Endothelial cell (in vitro differentiated cells): ENCODE results near the gene ITPK1. TPM values are rescaled to one million over a fixed set of nuclear protein-coding genes. Genes with fewer than 3 reads are reported as not detected.
A peak's percentile ranks its signal among the peaks of the same experiment; 100 is the strongest.

ENCODE experiments used
- DNase-seq: peaks from one replicate; pipeline ENCODE4 v3.0.0; 2021; ENCODE audit warnings: low spot score
- H3K27ac Mint-ChIP-seq: one replicate; pipeline ENCODE4 v1.8.0; 2021; ENCODE audit warnings: mixed read lengths, inconsistent platforms; ENCODE audit not compliant: unreplicated experiment
- H3K27me3 Mint-ChIP-seq: one replicate; pipeline ENCODE4 v1.8.0; 2021; ENCODE audit warnings: mild to moderate bottlenecking, moderate library complexity, mixed read lengths, inconsistent platforms; ENCODE audit not compliant: unreplicated experiment
- H3K36me3 Mint-ChIP-seq: one replicate; pipeline ENCODE4 v1.8.0; 2021; ENCODE audit warnings: mild to moderate bottlenecking, low read depth, mixed read lengths, inconsistent platforms; ENCODE audit not compliant: unreplicated experiment
- H3K4me1 Mint-ChIP-seq: one replicate; pipeline ENCODE4 v1.8.0; 2021; ENCODE audit warnings: mild to moderate bottlenecking, mixed read lengths, inconsistent platforms; ENCODE audit not compliant: unreplicated experiment
- H3K4me3 Mint-ChIP-seq: one replicate; pipeline ENCODE4 v1.8.0; 2021; ENCODE audit warnings: mild to moderate bottlenecking, mixed read lengths, inconsistent platforms; ENCODE audit not compliant: unreplicated experiment
- H3K9me3 Mint-ChIP-seq: one replicate; pipeline ENCODE4 v1.8.0; 2021; ENCODE audit warnings: mixed read lengths, inconsistent platforms; ENCODE audit not compliant: unreplicated experiment
- total RNA-seq: library from RNA; stranded (reverse); fragmentation: NEBNext Ultra II Directional; extraction: Animal tissue kit (Norgen Biotek cat#: 25700); gene quantifications from one replicate; pipeline ENCODE4 v1.2.1, GENCODE V29; 2021; ENCODE audit not compliant: unreplicated experiment
- TF ChIP-seq, protein P1 (sequence below): fragments of 200-600 bp; sonication (generic); IDR thresholded peaks from one replicate; pipeline ENCODE4 v1.5.0; 2021; ENCODE audit warnings: antibody characterized with exemption; ENCODE audit not compliant: unreplicated experiment

The ITPK1 gene
- total RNA-seq, 1 donor from 2014 or later, result 39.2 TPM

DNA sequence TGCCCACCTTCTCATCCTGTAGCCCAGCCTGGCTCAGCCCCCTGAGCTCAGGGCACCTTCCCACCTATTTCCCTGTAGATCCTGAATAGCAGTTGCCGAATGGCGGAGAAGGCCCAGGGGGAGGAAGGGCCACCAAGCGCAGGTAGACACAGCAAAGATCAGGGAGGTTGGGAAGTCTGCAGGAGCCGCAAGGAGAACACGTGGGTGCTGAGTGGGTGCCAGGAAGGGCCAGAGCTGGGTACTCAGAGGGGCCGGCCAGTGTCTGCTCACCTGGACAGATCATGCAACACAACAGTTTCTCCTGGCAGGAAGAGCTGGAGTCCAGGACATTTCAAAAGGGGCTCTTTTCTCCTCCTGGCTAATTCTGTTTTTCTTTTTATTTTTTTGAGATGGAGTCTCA lies 162.2 kb downstream of the ITPK1 start:
- no peaks in the 10 kb centered on the region for H3K9me3 Mint-ChIP-seq
- peaks cover 10% of the 10 kb centered on the region for H3K27me3 Mint-ChIP-seq
- no peak overlapping the region for H3K4me3 Mint-ChIP-seq
- DNase-seq, result no peak
- peaks cover 4% of the 10 kb centered on the region for H3K36me3 Mint-ChIP-seq
- H3K27ac Mint-ChIP-seq, result no peak overlapping the region
- H3K4me1 Mint-ChIP-seq, result no peaks in the 10 kb centered on the region
- TF ChIP-seq, protein P1, sequence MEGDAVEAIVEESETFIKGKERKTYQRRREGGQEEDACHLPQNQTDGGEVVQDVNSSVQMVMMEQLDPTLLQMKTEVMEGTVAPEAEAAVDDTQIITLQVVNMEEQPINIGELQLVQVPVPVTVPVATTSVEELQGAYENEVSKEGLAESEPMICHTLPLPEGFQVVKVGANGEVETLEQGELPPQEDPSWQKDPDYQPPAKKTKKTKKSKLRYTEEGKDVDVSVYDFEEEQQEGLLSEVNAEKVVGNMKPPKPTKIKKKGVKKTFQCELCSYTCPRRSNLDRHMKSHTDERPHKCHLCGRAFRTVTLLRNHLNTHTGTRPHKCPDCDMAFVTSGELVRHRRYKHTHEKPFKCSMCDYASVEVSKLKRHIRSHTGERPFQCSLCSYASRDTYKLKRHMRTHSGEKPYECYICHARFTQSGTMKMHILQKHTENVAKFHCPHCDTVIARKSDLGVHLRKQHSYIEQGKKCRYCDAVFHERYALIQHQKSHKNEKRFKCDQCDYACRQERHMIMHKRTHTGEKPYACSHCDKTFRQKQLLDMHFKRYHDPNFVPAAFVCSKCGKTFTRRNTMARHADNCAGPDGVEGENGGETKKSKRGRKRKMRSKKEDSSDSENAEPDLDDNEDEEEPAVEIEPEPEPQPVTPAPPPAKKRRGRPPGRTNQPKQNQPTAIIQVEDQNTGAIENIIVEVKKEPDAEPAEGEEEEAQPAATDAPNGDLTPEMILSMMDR, result no peak

DNA sequence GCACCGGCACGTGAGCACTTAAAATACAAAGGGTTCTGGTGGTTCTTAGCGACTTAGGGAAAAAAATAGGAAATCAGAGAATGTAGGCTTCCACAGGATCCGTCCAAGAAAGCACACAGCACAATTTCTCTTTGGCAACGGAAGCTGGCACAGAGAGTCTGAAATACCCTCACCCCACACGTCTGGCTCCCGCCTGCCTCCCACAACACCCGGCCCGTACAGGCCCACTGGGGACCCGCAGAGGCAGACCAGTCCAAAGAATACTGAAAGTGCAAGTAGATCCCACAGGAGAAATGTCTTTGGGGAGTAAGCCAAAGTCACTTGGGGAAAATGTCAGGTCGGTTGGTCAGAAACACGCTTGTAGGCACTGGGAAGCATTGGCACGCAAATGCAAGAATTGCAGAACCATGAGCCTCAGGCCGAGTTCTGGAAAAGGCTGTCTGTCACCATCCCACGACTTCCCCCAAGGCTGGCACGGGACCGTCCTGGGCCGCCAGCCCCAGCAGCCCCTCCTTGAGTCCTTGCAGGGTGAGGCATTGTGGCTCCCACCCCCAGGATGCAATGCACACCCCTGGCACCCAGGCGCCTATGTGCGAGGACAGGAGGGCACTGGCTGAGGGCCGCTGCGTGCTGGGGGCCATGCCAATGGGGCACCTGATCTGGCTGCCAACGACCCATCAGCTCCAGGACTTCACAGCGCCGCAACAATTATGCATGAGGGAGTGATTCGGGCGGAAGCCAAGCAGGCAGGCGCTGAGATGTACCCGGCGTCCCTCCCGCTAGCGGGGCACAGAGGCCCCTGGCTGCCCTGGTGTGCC lies 163.0 kb downstream of the ITPK1 start:
- H3K27ac Mint-ChIP-seq, result no peak overlapping the region
- H3K4me1 Mint-ChIP-seq, result no peaks in the 10 kb centered on the region
- H3K9me3 Mint-ChIP-seq, result no peaks in the 10 kb centered on the region
- no peak for DNase-seq
- no peak overlapping the region for H3K4me3 Mint-ChIP-seq
- TF ChIP-seq, protein P1, result no peak
- H3K27me3 Mint-ChIP-seq, result peaks cover 12% of the 10 kb centered on the region
- H3K36me3 Mint-ChIP-seq, result no peaks in the 10 kb centered on the region

DNA sequence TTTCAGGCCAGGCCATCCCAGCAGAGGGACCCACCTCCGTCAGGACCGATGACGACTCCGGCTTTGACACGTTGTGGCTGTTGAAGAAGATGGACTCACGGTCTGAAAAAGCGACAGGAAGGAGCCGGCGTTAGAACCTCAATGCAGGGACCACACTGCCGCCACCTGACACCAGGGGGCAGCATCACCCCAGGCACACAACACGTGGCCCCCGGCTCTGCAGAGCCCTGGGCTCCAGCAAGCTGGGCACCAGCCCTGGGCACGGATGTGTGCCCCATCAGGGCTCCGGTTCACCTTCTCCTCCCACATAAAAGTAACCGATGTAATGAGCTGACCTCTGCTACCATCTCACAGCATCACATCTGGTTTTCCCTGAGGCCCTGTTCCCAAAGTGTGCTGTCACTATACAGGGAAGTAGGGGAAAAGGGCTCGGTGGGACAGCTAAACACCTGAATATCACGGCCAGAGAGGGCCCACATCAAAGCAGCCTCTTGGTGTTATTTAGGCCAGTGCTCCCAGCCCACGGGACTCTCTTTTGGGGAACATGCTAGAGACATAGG lies 163.7 kb downstream of the ITPK1 start:
- H3K36me3 Mint-ChIP-seq, result no peaks in the 10 kb centered on the region
- H3K27me3 Mint-ChIP-seq, result peaks cover 12% of the 10 kb centered on the region
- peak; percentile 88 for DNase-seq
- no peak overlapping the region for H3K4me3 Mint-ChIP-seq
- no peaks in the 10 kb centered on the region for H3K9me3 Mint-ChIP-seq
- TF ChIP-seq, protein P1, result peak; percentile 91
- no peak overlapping the region for H3K27ac Mint-ChIP-seq
- no peaks in the 10 kb centered on the region for H3K4me1 Mint-ChIP-seq

DNA sequence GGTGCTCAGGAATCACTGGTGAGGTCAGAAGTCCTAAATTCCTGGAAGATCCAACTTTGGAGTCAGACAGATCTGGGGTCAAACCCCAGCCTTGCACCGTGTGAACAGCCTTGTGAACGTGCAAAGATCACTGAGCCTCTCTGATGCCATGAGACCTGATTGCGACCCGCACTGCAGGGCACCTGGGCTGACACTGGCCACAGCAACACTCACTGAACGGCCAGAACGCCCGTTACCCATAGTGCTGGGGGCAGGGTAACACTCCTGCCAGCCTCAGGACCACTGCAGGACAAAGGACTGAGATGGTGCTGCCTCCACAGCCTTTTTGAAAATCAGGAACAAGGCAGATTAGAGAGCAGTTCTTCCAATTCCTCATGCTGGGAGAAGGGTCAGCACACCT lies 164.5 kb downstream of the ITPK1 start:
- no peak overlapping the region for H3K27ac Mint-ChIP-seq
- DNase-seq, result no peak
- no peaks in the 10 kb centered on the region for H3K9me3 Mint-ChIP-seq
- H3K4me1 Mint-ChIP-seq, result no peaks in the 10 kb centered on the region
- H3K36me3 Mint-ChIP-seq, result peaks cover 3% of the 10 kb centered on the region
- H3K4me3 Mint-ChIP-seq, result no peak overlapping the region
- H3K27me3 Mint-ChIP-seq, result peaks cover 7% of the 10 kb centered on the region
- TF ChIP-seq, protein P1, result no peak

DNA sequence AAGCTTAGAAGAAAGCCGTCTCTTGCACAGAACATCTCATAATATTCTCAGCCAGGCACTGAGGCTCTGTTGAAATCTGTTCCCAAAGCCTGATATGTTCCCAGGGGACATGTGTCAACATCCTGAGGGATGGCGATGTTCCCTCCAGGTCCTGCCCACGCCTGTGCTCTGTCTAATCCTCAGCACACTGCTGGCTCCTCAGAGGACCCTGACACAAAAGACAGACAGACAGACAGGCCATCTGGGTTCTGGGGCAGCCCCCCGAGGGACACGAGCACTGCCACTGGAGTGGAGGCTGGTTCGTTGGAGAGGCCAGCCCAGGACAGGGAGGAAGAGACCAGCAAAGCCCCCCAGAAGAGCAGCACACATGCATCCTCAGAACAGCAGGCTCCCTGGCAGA lies 165.0 kb downstream of the ITPK1 start:
- H3K9me3 Mint-ChIP-seq, result no peaks in the 10 kb centered on the region
- peaks cover 7% of the 10 kb centered on the region for H3K27me3 Mint-ChIP-seq
- H3K4me1 Mint-ChIP-seq, result no peaks in the 10 kb centered on the region
- DNase-seq, result no peak
- H3K36me3 Mint-ChIP-seq, result peaks cover 4% of the 10 kb centered on the region
- H3K4me3 Mint-ChIP-seq, result no peak overlapping the region
- TF ChIP-seq, protein P1, result no peak
- no peak overlapping the region for H3K27ac Mint-ChIP-seq
